Measurements from ENCODE around the gene GPER1. TPM values are rescaled to one million over a fixed set of nuclear protein-coding genes. Genes with fewer than 3 reads are reported as not detected.
"Not testable (repeated sequence)": the region's sequence is repeated elsewhere in the genome, so short reads cannot be mapped to it uniquely, and the experiment has no call there.

GPER1 gene
- total RNA-seq, 2 donors from 2014 or later = 0.25 TPM; not detected in 1

- Mint-ChIP-seq H3K27ac (no peak overlapping the region), H3K36me3 (ENCODE audit: low read depth) (no peaks in the 10 kb centered on the region), H3K4me3 (no peak overlapping the region), H3K4me1 (peaks cover 9% of the 10 kb centered on the region), H3K27me3 (no peaks in the 10 kb centered on the region)
- DNase-seq (no peak), ATAC-seq (no peak)
- H3K9me3 ChIP-seq (ENCODE audit: control insufficient read depth, low read length, poor library complexity, severe bottlenecking) = no peaks in the 10 kb centered on the region
Observed at GRCh38 chr7:1140476-1141104, 52.7 kb downstream of the GPER1 start.

DNA sequence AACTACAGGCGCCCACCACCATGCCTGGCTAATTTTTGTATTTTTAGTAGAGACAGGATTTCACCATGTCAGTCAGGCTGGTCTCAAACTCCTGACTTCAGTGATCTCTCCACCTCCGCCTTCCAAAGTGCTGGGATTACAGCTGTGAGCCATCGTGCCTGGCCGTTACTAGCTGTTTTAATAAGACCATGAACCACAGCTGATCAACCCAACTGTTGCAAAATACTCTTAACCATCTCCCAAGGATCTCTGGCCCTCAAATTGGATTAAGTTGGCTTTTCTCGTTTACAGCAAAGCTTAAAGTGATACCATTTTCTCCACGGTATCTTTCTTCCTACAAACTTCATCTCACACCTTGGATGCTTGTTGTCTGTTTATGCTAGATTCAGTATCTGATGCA, 53.7 kb downstream of the GPER1 start:
- Mint-ChIP-seq H3K4me3 (no peak overlapping the region), H3K27me3 (no peaks in the 10 kb centered on the region), H3K4me1 (peaks cover 8% of the 10 kb centered on the region), H3K27ac (no peak overlapping the region), H3K36me3 (ENCODE audit: low read depth) (no peaks in the 10 kb centered on the region)
- ATAC-seq = no peak
- no peak for DNase-seq
- no peaks in the 10 kb centered on the region for H3K9me3 ChIP-seq (ENCODE audit: control insufficient read depth, low read length, poor library complexity, severe bottlenecking)

GRCh38 chr7:1142051-1142635, 54.2 kb downstream of the GPER1 start:
- peaks cover 3% of the 10 kb centered on the region for H3K4me1 Mint-ChIP-seq
- ATAC-seq (no peak), DNase-seq (no peak)
- H3K27me3 Mint-ChIP-seq = no peaks in the 10 kb centered on the region
- H3K4me3 Mint-ChIP-seq = no peak overlapping the region
- no peaks in the 10 kb centered on the region for H3K9me3 ChIP-seq (ENCODE audit: control insufficient read depth, low read length, poor library complexity, severe bottlenecking)
- no peak overlapping the region for H3K27ac Mint-ChIP-seq
- no peaks in the 10 kb centered on the region for H3K36me3 Mint-ChIP-seq (ENCODE audit: low read depth)

GRCh38 chr7:1143031-1143430, 55.1 kb downstream of the GPER1 start:
- H3K27ac Mint-ChIP-seq; H3K9me3 ChIP-seq (ENCODE audit: control insufficient read depth, low read length, poor library complexity, severe bottlenecking); H3K4me3 Mint-ChIP-seq; DNase-seq; H3K27me3 Mint-ChIP-seq; H3K36me3 Mint-ChIP-seq (ENCODE audit: low read depth); ATAC-seq; H3K4me1 Mint-ChIP-seq: not testable (repeated sequence)

Other genes with a start within 250 kb of the GPER1 start
- 10 to 100 TPM; 58.5 to 81.0 TPM for gene GET4, start 211.6 kb upstream of the GPER1 start, total RNA-seq
- 10 to 100 TPM in 1 of 2 donors, 1 to 10 TPM in 1; 6.7 to 15.4 TPM for gene ADAP1, start 133.4 kb upstream of the GPER1 start, total RNA-seq
- 10 to 100 TPM; 40.1 to 43.2 TPM for gene COX19, start 112.6 kb upstream of the GPER1 start, total RNA-seq
- not detected for gene CYP2W1, start 104.9 kb upstream of the GPER1 start, total RNA-seq
- 10 to 100 TPM; 17.9 to 22.2 TPM for gene GPR146, start 43.6 kb upstream of the GPER1 start, total RNA-seq
- gene ZFAND2A, start 72.1 kb downstream of the GPER1 start, total RNA-seq = 10 to 100 TPM; 73.6 to 87.8 TPM
- not detected for gene UNCX, start 144.8 kb downstream of the GPER1 start, total RNA-seq

Measured in T-helper 17 cell (primary cell).